GM12865 (cell line): ENCODE measurements around the gene BRS3.

Experiments
- DNase-seq: peaks from one replicate; pipeline ENCODE4 v3.0.0; 2010; ENCODE audit warnings: low read depth
- H3K4me3 ChIP-seq: 2 replicates; pipeline ENCODE4 v1.5.1; 2011; ENCODE audit warnings: mild to moderate bottlenecking, low read depth, low read length, control low read depth
- CTCF ChIP-seq: IDR thresholded peaks from 2 replicates; pipeline ENCODE4 v1.5.1; 2011; ENCODE audit warnings: low read length, control low read depth, low read depth, inconsistent platforms; ENCODE audit not compliant: insufficient read depth; ENCODE audit errors: missing control alignments

The BRS3 gene

GRCh38 chrX:136534131-136534530 lies 46.4 kb downstream of the BRS3 start:
- H3K4me3 ChIP-seq: no peak overlapping the region
- no peak for TF ChIP-seq CTCF
- DNase-seq: no peak

GRCh38 chrX:136538811-136539210 lies 51.1 kb downstream of the BRS3 start:
- TF ChIP-seq CTCF: no peak
- DNase-seq: no peak
- H3K4me3 ChIP-seq: no peak overlapping the region

- no peak overlapping the region for H3K4me3 ChIP-seq
- TF ChIP-seq CTCF: no peak
- DNase-seq: no peak
Observed at GRCh38 chrX:136540226-136540625, 52.5 kb downstream of the BRS3 start.

GRCh38 chrX:136541294-136541693 lies 53.5 kb downstream of the BRS3 start:
- no peak overlapping the region for H3K4me3 ChIP-seq
- TF ChIP-seq CTCF: no peak
- no peak for DNase-seq

GRCh38 chrX:136542281-136542680 lies 54.5 kb downstream of the BRS3 start:
- no peak for TF ChIP-seq CTCF
- DNase-seq: no peak
- no peak overlapping the region for H3K4me3 ChIP-seq
